HepG2 (cell line): ENCODE results near the gene FUT6. TPM values are rescaled to one million over a fixed set of nuclear protein-coding genes. Genes with fewer than 3 reads are reported as not detected.

Source experiments
- ADNP ChIP-seq: sonication (generic); formaldehyde crosslinking; IDR thresholded peaks from 2 replicates; pipeline ENCODE4 v1.4.0; 2020; ENCODE audit warnings: missing genetic modification reagents
- CENPT ChIP-seq: sonication (generic); formaldehyde crosslinking; IDR thresholded peaks from 2 replicates; pipeline ENCODE4 v1.8.0; 2022; ENCODE audit warnings: low read depth, mild to moderate bottlenecking, moderate library complexity, missing genetic modification reagents
- FOXA3 ChIP-seq: IDR thresholded peaks from 2 replicates; pipeline ENCODE4 v1.6.1; 2016; ENCODE audit warnings: missing genetic modification reagents, missing compliant biosample characterization
- HNF1A ChIP-seq, 2 experiments: sonication (generic) in 1 of 2; formaldehyde crosslinking in 1 of 2; IDR thresholded peaks; 2 replicates each; pipeline versions ENCODE4 v1.4.0 to v1.6.1; 2016 to 2020; ENCODE audit warnings: borderline replicate concordance in 1 of 2, low read depth in 1 of 2, mild to moderate bottlenecking in 1 of 2, missing genetic modification reagents in 1 of 2
- IRF9 ChIP-seq: sonication (generic); formaldehyde crosslinking; IDR thresholded peaks from 2 replicates; pipeline ENCODE4 v1.8.0; 2022; ENCODE audit warnings: missing genetic modification reagents, mild to moderate bottlenecking, borderline replicate concordance
- MED8 ChIP-seq: sonication (generic); formaldehyde crosslinking; IDR thresholded peaks from 2 replicates; pipeline ENCODE4 v1.8.1; 2023; ENCODE audit warnings: mild to moderate bottlenecking, missing genetic modification reagents; ENCODE audit not compliant: insufficient replicate concordance
- PLRG1 ChIP-seq: fragments of 450-650 bp; conservative IDR thresholded peaks from 2 replicates; pipeline ENCODE4 v1.6.1; 2016
- SPEN ChIP-seq: sonication (generic); formaldehyde crosslinking; IDR thresholded peaks from 2 replicates; pipeline ENCODE4 v1.5.1; 2020; ENCODE audit warnings: low read depth, mild to moderate bottlenecking, missing genetic modification reagents
- STAG1 ChIP-seq: sonication (generic); formaldehyde crosslinking; IDR thresholded peaks from 2 replicates; pipeline ENCODE4 v1.4.0; 2020; ENCODE audit warnings: missing genetic modification reagents
- U2AF1 ChIP-seq: fragments of 200-400 bp; formaldehyde crosslinking; optimal IDR thresholded peaks from 2 replicates; pipeline ENCODE3; 2017; ENCODE audit warnings: mild to moderate bottlenecking, low read depth, low read length
- ZBTB8A ChIP-seq: sonication (generic); formaldehyde crosslinking; IDR thresholded peaks from 2 replicates; pipeline ENCODE4 v1.4.0; 2020; ENCODE audit warnings: mild to moderate bottlenecking, low read depth, missing genetic modification reagents, borderline replicate concordance
- ZNF17 ChIP-seq: sonication (generic); formaldehyde crosslinking; IDR thresholded peaks from 2 replicates; pipeline ENCODE4 v1.5.0; 2020; ENCODE audit warnings: mild to moderate bottlenecking, missing genetic modification reagents
- ZNF235 ChIP-seq: sonication (generic); formaldehyde crosslinking; IDR thresholded peaks from 2 replicates; pipeline ENCODE4 v1.8.1; 2023; ENCODE audit warnings: mild to moderate bottlenecking, missing genetic modification reagents, borderline replicate concordance
- ZNF878 ChIP-seq: sonication (generic); formaldehyde crosslinking; IDR thresholded peaks from 2 replicates; pipeline ENCODE4 v1.8.1; 2023; ENCODE audit warnings: mild to moderate bottlenecking, missing genetic modification reagents, moderate library complexity
- ZSCAN22 ChIP-seq: sonication (generic); formaldehyde crosslinking; IDR thresholded peaks from 2 replicates; pipeline ENCODE4 v1.4.0; 2020; ENCODE audit warnings: mild to moderate bottlenecking, missing genetic modification reagents
- polyA plus RNA-seq, 8 experiments: library from polyadenylated mRNA; depleted of rRNA in 3 of 8; stranded (reverse) in 7 of 8; unstranded in 1 of 8; fragments of >200 nt; fragmentation: Illumina TruSeq in 4 of 8; extraction: Trizol in 4 of 8; gene quantifications; 2 replicates each; pipeline versions ENCODE4 v1.2.1 to v1.2.3, GENCODE V29; 2011 to 2016; ENCODE audit warnings: low read depth in 4 of 8, missing spikeins in 1 of 8, mixed read lengths in 1 of 8; ENCODE audit not compliant: insufficient read depth in 1 of 8
- total RNA-seq, 5 experiments: library from RNA; depleted of rRNA; stranded (reverse); fragments of >200 nt; fragmentation: Illumina TruSeq; extraction: Trizol; gene quantifications; 2 replicates each; pipeline ENCODE4 v1.2.3, GENCODE V29; 2016; ENCODE audit warnings: low read depth in 1 of 5
- TF ChIP-seq, protein P1 (sequence below): sonication (generic); formaldehyde crosslinking; IDR thresholded peaks from 2 replicates; pipeline ENCODE4 v1.8.0; 2022; ENCODE audit warnings: missing genetic modification reagents, low read depth, mild to moderate bottlenecking, borderline replicate concordance
- TF ChIP-seq, protein P2 (sequence below): IDR thresholded peaks from 2 replicates; pipeline ENCODE4 v1.6.1; 2016; ENCODE audit warnings: low read depth
- TF ChIP-seq, protein P3 (sequence below): sonication (generic); formaldehyde crosslinking; IDR thresholded peaks from 2 replicates; pipeline ENCODE4 v1.4.0; 2020; ENCODE audit warnings: missing genetic modification reagents

FUT6 gene
- total and polyA plus RNA-seq, 2 of the 13 experiments (the other 11 are each of a cell fraction or from before 2014, with no cell fraction given), result 8.2 to 27.7 TPM

DNA sequence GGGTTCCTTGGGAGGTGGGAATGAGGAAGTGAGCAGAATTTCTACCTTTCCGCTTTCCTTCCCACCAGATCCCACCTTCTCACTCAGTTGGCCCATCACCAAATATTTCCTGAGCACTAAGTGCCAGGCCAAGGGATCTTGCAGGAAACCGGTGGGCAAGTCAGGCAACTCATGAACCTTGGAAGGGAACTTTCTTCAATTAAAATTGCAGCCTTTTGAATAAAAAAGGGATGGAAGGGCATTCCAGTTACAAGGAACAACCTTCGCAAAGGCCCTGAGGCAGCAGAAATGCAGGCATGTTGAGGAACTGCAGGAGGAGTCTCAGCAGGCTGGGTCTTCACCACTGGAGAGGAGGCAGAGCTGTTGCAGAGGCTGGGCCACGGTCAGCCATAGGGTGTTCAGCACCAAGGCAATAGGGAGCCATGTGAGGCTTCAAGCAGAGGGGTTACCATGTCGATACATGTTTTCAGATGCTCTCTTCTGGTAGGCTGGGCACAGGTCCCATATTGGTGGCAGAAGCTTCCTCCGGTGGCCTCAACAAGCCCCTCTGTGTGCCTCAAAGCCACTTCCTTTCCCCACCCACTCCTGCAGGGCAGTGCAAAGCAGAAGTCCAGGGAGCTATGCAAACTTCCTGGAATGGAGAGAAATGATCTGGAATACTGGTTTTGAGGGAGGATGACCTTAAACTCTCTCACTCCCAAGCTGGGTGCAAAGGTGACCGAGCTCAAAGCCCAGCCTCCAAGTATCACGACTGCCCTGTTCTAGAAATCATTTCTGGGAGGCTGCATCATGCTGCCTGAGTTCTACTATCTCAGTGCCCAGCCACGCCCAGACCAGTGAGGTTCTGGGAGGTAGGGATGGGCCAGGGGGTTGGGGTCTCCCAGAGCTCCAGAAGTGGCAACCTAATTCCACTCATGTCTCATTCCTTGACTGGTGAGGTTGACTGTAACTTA lies at the start of gene FUT6 (continued):
- TF ChIP-seq ZNF235 (CRISPR knock-in tag) (0 out of 2 replicates have a peak, but pooled peaks have one; percentile 45), ADNP (0 out of 2 replicates have a peak, but pooled peaks have one; percentile 31), STAG1 (peak; percentile 12; the same call in 1 of the 2 replicates), ZBTB8A (no peak), PLRG1 (no peak), SPEN (peak; percentile 64; the same call in 1 of the 2 replicates), FOXA3 (CRISPR knock-in tag) (peak; percentile 55), IRF9 (no peak), MED8 (no peak), ZNF17 (no peak), ZSCAN22 (peak; percentile 38; the same call in 1 of the 2 replicates), HNF1A (IDR thresholded peaks at IDR 0.05; ENCODE audit: low read depth) (no peak), HNF1A (CRISPR knock-in tag; IDR thresholded peaks at IDR 0.05; ENCODE audit: borderline replicate concordance) (no peak), U2AF1 (no peak), CENPT (no peak), ZNF878 (CRISPR knock-in tag) (peak; percentile 56; the same call in 1 of the 2 replicates)
- TF ChIP-seq, protein P1, sequence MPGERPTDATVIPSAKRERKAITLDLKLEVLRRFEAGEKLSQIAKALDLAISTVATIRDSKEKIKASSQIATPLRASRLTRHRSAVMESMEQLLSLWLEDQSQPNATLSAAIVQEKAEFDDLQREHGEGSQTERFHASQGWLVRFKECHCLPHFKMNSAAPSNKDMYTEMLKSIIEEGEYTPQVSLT, result no peak
- TF ChIP-seq, protein P2, sequence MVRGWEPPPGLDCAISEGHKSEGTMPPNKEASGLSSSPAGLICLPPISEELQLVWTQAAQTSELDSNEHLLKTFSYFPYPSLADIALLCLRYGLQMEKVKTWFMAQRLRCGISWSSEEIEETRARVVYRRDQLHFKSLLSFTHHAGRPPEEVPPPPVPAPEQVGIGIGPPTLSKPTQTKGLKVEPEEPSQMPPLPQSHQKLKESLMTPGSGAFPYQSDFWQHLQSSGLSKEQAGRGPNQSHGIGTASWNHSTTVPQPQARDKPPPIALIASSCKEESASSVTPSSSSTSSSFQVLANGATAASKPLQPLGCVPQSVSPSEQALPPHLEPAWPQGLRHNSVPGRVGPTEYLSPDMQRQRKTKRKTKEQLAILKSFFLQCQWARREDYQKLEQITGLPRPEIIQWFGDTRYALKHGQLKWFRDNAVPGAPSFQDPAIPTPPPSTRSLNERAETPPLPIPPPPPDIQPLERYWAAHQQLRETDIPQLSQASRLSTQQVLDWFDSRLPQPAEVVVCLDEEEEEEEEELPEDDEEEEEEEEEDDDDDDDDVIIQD, result 0 out of 2 replicates have a peak, but pooled peaks have one; percentile 10
- TF ChIP-seq, protein P3, sequence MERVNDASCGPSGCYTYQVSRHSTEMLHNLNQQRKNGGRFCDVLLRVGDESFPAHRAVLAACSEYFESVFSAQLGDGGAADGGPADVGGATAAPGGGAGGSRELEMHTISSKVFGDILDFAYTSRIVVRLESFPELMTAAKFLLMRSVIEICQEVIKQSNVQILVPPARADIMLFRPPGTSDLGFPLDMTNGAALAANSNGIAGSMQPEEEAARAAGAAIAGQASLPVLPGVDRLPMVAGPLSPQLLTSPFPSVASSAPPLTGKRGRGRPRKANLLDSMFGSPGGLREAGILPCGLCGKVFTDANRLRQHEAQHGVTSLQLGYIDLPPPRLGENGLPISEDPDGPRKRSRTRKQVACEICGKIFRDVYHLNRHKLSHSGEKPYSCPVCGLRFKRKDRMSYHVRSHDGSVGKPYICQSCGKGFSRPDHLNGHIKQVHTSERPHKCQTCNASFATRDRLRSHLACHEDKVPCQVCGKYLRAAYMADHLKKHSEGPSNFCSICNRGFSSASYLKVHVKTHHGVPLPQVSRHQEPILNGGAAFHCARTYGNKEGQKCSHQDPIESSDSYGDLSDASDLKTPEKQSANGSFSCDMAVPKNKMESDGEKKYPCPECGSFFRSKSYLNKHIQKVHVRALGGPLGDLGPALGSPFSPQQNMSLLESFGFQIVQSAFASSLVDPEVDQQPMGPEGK (CRISPR knock-in tag), result peak; percentile 31; the same call in 1 of the 2 replicates
